Measurements from ENCODE around the gene DIAPH1. TPM values are rescaled to one million over a fixed set of nuclear protein-coding genes. Genes with fewer than 3 reads are reported as not detected.

The DIAPH1 gene
- total RNA-seq, 2 donors from 2014 or later, result 52.3 to 83.8 TPM

GRCh38 chr5:141495453-141495811, 123.4 kb downstream of the DIAPH1 start:
- intact Hi-C loops (cut with DNase I), result no loop called here
- no peak for DNase-seq (ENCODE audit: low spot score)

DNA sequence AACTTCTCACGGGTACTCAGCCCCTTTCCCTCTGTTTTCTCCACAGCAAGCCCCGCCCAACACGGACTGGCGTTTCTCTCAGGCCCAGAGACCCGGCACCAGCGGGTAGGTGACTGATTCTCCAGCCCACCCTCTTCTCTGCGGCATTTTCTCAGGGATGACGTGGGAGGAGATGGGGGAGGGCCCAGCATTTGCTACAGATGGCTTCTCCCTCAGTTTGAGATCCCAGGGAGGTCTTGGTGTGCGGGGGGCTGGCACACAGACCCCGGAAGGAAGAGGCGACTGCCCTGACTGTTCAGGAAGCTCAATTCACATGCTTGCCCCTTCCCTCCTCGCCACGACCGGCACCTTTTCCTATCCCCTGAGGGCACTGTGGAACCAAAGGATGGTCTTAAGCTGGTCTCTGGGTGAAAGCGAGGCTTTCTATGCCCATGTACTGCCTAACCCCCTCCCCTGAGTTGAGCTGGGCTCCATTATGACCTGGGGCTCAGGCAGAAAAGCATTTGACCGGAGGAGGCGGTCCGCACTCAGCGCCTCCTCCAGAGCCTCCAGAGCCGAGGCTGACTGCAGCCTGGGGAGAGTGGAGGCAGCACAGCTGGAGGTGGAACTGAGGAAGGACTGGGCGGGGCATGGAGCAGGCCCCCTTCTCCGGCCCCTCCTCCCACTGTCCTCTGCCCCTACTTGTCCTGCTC, 123.9 kb downstream of the DIAPH1 start:
- DNase-seq (ENCODE audit: low spot score), result no peak
- intact Hi-C loops (cut with DNase I), result no loop called here

GRCh38 chr5:141493500-141494422, 125.0 kb downstream of the DIAPH1 start:
- DNase-seq (ENCODE audit: low spot score), result no peak
- intact Hi-C loops (cut with DNase I), result no loop called here

GRCh38 chr5:141492168-141492885, 126.5 kb downstream of the DIAPH1 start:
- DNase-seq (ENCODE audit: low spot score), result no peak
- intact Hi-C loops (cut with DNase I), result no loop called here

DNA sequence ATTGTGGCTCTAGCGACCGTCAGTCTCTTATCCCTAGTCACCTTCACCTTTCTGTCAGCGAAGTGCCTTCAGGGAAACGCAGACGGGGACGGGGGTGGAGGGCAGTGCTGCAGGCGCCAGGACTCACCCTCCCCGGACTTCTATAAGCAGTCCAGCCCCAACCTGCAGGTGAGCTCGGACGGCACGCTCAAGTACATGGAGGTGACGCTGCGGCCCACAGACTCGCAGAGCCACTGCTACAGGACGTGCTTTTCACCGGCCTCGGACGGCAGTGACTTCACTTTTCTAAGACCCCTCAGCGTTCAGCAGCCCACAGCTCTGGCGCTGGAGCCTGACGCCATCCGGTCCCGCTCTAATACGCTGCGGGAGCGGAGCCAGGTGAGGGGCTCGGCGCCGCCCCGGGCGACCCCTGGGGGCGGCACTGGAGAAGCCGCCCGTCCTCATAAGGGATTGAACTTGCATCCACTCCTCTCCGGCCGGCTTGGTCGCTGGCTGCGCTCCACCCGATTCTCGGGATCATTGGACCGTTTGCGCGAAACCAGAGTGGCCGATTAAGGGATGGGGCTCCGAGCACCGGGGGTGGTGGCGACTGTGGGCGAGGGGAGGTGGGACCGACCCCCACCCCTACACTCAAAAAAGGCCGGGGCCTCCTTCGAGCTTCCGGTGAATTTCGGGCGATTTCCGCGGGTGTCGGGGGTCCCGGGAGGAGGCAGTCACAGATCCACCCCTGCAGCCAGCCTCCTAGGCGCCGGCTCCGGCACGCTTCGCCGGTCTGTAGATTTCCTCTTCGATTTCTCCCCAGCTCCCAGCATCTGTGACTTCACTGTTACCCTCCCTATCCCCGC, 127.3 kb downstream of the DIAPH1 start:
- no peak for DNase-seq (ENCODE audit: low spot score)
- intact Hi-C loops (cut with DNase I), result no loop called here

- intact Hi-C loops (cut with DNase I), result no loop called here
- no peak for DNase-seq (ENCODE audit: low spot score)
Observed at GRCh38 chr5:141490771-141491170, 128.0 kb downstream of the DIAPH1 start.

GRCh38 chr5:141490271-141490670, 128.5 kb downstream of the DIAPH1 start:
- intact Hi-C loops (cut with DNase I), result no loop called here
- no peak for DNase-seq (ENCODE audit: low spot score)

- DNase-seq (ENCODE audit: low spot score), result no peak
- intact Hi-C loops (cut with DNase I), result no loop called here
Observed at GRCh38 chr5:141489841-141490240, 129.0 kb downstream of the DIAPH1 start.

DNA sequence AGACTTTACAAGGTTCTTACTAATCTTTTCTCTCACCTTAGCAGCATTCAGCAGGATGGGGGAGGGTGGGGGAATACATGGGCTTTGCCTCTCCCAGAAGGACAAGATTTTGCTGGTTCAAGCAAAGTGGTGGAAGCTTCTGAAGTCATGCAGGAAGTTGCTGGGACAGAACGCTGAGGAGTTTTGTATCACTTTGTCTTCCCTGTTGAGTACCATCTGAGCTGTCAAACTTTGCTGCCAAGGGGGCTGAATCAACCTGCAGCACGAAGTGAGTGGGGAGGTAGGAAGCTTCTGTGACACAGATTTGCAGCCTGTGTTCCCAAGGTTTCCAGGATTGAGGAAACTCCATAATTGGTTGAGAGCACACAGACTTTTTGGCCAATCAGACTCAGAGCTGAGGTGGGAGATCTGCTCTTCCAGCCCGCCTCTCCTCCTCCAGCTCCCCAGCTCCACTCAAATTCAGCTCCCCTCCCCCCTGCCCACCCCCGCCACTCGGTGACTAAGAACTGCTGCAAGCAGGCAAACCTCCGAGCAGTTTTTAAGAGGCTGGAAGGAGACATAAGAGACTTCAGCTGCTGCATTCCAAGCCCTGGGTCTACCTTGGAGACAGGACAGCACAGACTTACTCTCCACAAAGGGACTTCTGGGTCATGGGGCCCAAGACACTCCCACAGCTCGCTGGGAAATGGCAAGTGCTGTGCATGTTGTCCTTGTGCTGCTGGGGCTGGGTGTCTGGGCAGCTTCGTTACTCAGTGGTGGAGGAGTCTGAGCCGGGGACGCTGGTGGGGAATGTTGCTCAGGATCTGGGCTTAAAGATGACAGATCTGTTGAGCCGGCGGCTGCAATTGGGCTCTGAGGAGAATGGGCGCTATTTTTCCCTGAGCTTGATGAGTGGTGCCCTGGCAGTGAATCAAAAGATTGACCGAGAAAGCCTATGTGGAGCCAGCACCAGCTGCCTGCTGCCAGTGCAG, 129.9 kb downstream of the DIAPH1 start, which contains the start of gene PCDHGC5:
PCDHGC5 (plus strand) TSS at position 491 of the 971 bp plus-strand sequence; CDS start at position 651, 160 bp downstream.
- intact Hi-C loops (cut with DNase I), result no loop called here
- no peak for DNase-seq (ENCODE audit: low spot score)

DNA sequence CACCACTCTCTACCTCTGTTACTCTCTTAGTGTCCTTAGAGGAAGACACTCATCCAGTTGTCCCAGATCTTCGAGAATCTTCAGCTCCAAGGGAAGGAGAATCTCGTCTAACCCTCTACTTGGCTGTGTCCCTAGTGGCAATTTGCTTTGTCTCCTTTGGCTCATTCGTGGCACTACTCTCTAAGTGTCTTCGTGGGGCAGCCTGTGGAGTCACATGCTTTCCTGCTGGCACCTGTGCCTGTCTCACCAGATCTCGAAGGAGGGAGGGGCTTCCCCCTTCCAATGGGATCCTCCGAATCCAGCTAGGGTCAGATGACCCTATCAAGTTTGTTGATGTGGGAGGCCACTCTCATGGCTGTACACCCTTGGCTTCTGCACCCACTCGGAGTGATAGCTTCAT, 131.7 kb downstream of the DIAPH1 start:
- DNase-seq (ENCODE audit: low spot score), result no peak
- intact Hi-C loops (cut with DNase I), result no loop called here

DNA sequence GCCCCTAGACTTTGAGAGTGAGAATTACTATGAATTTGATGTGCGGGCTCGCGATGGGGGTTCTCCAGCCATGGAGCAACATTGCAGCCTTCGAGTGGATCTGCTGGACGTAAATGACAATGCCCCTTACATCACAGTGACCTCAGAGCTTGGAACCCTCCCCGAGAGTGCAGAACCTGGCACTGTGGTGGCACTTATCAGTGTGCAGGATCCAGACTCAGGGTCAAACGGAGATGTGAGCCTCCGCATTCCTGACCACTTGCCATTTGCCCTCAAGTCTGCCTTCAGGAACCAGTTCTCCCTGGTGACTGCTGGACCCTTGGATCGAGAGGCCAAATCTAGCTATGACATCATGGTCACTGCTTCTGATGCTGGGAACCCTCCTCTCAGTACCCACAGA, 132.7 kb downstream of the DIAPH1 start:
- intact Hi-C loops (cut with DNase I), result no loop called here
- DNase-seq (ENCODE audit: low spot score), result no peak

GRCh38 chr5:141485321-141486055, 133.3 kb downstream of the DIAPH1 start:
- intact Hi-C loops (cut with DNase I), result no loop called here
- no peak for DNase-seq (ENCODE audit: low spot score)

DNA sequence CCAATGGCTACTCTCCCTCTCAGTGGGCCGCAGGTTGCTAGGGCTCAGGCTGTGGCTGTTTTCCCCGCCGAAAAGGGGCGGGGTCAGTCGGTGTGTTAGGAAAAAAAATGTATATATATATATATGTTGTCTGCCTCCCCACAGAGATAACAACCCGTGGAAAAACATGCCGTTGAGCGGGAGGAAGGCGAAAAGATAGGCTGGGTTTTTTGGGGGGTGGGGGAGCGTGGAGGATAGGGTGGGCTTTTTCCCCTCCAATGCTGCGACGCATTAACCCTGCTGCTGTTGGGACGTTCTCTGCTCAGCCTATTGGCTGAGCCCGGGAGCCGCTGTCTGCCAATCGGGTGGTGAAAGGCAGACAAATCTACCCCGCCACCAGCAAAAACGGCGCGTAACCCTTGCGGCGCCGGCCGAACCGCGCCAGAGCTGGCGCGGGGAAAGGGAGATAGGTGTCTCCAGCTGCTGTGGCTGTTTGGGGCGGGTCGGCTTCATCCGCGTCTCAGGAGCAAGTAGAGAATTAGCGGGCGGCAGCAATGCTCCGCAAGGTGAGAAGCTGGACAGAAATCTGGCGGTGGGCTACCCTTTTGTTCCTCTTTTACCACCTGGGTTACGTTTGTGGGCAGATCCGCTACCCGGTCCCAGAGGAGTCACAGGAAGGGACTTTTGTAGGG, 134.0 kb downstream of the DIAPH1 start, which contains the start of gene PCDHGC4:
PCDHGC4 (plus strand) TSS at position 390 of the 671 bp plus-strand sequence; CDS start at position 534, 144 bp downstream.
- no peak for DNase-seq (ENCODE audit: low spot score)
- intact Hi-C loops (cut with DNase I), result no loop called here

DNA sequence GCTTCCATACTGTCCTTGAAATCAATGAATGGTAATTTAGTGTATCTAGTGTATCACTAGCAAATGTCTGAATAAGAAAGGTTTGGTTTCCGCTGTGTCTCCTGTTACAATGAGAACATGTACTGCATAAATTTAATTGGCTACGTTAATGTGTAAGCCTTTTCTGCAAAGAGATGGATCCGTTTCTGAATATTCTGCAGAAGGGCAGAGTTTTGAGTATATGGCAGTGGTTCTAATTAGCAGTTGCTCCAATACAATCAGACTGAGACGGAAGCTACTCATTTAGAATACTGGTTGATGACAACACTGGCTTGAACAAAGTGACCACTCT, 134.5 kb downstream of the DIAPH1 start:
- intact Hi-C loops (cut with DNase I), result no loop called here
- no peak for DNase-seq (ENCODE audit: low spot score)

- intact Hi-C loops (cut with DNase I), result no loop called here
Observed at GRCh38 chr5:141483902-141484301, 134.9 kb downstream of the DIAPH1 start.

DNA sequence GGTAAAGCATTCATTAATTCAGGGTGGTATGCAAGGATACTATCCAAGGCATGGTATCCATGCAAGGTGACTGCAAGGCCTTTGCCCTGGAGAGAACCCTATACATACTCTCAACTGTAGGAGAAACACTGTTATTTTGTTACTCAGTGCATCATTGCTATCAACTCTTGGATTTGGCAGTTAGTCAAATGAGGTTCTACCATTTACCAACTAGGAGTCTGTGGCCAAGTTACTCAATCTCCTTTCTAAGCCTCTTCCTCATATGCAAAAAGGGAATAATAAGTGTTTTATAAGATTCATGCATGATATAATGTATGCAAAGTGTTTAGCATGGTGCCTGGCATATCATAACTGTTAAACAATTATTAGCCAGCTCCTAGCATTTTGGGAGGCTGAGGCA, 139.0 kb downstream of the DIAPH1 start:
- DNase-seq (ENCODE audit: low spot score), result no peak
- intact Hi-C loops (cut with DNase I), result loop anchor here in 1 of 2 donors (5.0 kb wide), 1 partner anchor 33 kb away; no protein-coding TSS in a partner anchor

More at GRCh38 chr5:141483902-141484301, 134.9 kb downstream of the DIAPH1 start:
- no peak for DNase-seq (ENCODE audit: low spot score)

Measured in posterior vena cava (tissue), 2 donors.